HG03378 (cell line): Measurements from ENCODE around the gene KCNJ10.

Experiments used
- ATAC-seq: cut with Tn5 transposase; IDR thresholded peaks from one replicate; pipeline ENCODE4 v1.9.1; 2021; ENCODE audit warnings: mild to moderate bottlenecking, moderate library complexity; ENCODE audit not compliant: unreplicated experiment

Gene KCNJ10

GRCh38 chr1:159970932-159971342, 99.0 kb downstream of the KCNJ10 start:
- ATAC-seq: no peak

DNA sequence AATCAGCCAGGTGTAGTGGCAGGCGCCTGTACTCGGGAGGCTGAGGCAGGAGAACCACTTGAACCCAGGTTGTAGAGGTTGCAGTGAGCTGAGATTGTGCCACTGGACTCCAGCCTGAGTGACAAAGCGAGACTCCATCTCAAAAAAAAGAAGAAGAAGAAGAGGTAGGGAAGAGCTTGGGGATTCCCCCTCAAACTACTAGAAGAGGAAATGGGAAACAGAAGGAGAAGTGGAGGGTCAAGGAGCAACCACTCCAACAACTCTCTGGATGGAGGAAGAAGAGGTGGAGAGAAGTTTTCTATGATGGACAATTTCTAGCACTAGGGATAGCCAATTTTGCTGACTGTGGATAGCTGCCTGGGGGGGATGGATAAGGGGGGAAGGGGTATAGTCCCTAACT, 101.1 kb downstream of the KCNJ10 start:
- ATAC-seq: no peak

GRCh38 chr1:159965263-159965662, 104.7 kb downstream of the KCNJ10 start:
- ATAC-seq: no peak

DNA sequence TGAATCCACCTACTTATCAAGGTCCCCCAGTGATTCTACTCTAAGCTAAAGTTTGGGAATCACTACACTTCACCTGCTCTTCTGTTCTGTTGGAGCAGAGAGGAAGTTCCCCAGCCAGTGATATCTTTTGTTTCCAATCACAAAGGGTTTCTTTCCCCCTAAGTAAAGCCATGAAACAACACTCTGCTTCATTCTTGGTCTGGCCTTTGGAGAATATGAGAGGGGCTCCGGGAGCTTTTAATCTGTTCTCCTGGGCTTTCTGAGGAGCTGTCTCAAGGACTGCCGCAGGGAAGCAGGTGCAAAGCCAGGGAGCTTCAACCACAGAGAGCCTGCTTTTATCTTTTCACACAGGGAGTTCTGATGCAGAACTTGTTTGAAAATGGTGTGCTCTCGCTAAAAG, 105.8 kb downstream of the KCNJ10 start:
- ATAC-seq: no peak

GRCh38 chr1:159962176-159962575, 107.8 kb downstream of the KCNJ10 start:
- ATAC-seq: no peak

DNA sequence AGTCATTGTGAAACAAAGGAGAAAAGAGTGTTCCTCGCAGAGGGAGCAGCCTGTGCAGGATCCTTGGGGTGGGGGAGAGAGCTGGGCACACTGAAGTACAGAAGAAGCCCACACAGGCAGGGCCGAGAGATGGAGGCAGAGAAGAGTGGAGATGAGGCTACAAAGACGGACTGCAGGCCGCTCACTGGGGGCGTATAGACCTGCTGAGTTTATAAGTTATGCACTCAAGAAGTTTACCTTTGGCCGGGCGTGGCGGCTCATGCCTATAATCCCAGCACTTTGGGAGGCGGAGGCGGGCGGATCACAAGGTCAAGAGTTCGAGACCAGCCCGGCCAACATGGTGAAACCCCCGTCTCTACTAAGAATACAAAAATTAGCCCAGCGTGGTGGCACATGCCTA, 108.3 kb downstream of the KCNJ10 start:
- no peak for ATAC-seq

GRCh38 chr1:159960721-159961381, 109.1 kb downstream of the KCNJ10 start:
- ATAC-seq: no peak

- ATAC-seq: no peak
These were observed 110.5 kb downstream of the KCNJ10 start for GRCh38 chr1:159959451-159959850.

DNA sequence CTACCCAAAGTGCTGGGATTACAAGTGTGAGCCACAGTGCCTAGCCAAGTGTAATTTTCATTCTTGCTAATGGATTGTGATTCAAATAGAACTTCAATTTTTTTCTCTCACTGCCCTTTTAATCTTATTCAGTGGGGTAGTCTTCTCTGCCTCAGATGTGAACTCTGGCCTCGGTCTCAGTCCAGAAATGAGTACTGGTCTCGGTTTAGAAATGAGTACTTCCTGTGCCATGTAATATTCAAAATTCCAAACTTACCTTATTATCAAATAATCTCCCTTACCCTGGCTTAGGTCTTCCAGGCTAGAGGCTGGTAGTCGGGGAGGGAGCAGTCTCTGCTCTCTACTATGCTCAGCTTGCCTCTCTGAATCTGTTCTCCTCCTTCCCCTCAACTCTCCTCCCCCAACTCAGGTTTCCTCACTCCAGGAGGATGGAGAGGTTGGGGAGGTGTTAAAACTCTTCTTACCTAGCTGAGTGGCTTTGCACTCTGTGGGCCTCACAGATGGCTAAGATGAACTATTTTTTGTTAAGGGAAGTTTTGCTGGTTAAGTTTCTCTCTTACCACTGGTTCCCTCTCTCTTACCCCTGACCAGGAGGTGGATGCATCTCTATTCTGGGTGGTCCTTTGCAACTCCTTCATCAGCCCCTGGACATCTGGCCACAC, 111.1 kb downstream of the KCNJ10 start:
- peak; percentile 50 for ATAC-seq

DNA sequence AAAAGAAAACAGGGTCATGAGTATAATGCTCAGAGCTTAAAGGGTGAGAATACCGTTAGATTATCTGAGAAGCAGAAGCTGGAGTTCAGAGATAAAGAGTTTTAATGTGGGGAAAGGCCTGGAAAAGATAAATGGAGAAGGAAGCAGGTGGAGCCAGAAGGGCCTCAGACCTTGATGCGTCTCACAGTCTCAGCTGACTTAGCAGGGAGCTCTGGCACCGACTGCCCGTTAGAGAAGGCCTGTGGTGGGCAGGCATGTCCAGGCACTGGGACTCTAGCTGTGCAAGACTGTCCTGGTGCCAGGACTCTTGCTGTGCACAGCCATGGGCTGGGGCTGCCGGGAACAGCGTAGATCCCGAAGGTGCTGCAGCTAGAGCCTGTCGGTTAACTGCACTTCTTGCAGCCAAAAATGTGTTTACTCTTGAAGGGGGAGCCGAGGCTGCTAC, 112.1 kb downstream of the KCNJ10 start:
- no peak for ATAC-seq

DNA sequence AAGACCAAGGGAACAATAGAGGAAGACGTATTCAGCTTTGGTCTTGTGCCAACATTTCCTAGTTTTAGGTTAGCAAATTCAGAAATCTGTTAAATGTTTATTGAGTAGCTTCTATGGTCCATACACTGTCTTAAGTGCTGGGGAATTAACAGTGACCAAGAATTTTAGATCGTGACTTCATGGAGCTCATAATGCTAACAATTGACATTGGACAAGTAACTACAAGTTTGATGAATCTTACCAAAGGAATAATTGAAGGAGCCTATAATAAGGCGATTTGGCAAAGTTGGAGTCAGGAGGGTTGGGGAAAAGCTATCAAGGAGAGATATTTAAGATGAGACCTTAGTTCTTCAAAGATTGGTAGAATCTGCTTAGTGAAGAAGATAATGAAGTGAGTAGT, 114.5 kb downstream of the KCNJ10 start:
- no peak for ATAC-seq

DNA sequence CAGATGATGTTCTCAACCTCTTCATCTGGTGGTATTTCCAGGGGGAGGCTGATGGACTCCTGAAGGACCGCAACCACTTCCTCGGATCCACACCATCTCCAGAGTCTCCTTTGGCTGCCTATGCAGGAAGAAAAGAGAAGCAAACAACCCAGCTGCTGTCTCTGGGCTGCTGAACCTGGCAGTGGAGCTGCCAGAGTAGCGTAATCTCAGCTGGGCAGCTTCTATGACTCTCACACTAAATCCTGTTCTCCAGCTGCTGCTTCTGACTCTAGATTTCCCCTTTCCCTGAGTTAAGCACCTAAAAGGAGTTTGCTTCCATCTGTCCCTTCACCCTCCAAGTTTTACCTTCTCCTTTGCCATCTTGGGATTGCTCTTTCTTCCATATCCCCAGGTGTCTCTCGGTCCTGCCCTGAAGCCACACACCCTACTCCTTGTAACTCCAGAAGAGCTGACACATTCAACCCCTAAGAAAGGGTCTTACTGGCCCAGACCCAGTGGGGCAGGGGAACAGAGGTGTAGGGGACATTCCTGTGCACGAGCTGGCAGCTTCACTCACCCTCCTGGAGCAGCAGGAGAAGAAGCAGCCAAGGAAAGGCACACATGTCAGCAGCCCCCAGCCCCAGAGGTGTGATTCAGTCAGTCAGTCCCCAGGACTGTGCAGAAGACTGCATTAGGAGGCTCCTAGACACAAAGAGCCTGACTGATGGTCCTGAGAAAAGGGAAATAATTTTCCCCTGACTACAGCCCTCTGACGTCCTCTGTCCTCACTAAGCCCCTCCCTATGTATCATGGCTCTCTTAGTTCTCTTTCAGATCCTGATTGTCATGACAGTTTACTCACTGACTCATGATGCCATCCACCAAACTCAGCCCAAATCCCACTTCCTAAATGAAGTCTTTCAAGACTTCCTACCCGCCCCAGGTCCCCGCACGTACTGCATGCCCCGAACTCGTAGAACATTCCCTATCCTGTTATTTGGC, 116.1 kb downstream of the KCNJ10 start, which contains the start of gene SLAMF9:
Gene SLAMF9, minus strand, starts transcription at position 702 of the 980 bp plus-strand sequence. Its CDS starts 100 bp downstream, at position 602.
- no peak for ATAC-seq

DNA sequence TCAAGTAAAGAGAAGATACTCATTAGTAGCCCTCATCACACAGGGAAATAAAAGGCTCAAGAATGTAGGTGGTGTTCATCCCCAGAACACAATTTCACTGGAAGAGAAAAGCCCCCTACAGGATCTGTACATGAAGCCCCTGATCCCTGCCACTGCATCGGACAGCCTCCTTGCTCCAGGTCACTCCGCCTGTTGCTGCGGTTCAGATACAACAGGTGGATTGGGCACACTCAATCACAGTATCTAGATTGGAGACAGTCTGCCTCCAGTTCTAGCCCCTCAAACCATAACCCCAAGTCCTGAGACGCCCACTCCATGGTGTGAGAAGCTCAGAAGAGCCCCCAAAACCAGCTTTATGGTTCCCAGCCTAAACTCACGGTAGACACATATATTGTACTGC, 117.0 kb downstream of the KCNJ10 start:
- ATAC-seq: no peak

GRCh38 chr1:159951551-159951950, 118.4 kb downstream of the KCNJ10 start:
- ATAC-seq: no peak

DNA sequence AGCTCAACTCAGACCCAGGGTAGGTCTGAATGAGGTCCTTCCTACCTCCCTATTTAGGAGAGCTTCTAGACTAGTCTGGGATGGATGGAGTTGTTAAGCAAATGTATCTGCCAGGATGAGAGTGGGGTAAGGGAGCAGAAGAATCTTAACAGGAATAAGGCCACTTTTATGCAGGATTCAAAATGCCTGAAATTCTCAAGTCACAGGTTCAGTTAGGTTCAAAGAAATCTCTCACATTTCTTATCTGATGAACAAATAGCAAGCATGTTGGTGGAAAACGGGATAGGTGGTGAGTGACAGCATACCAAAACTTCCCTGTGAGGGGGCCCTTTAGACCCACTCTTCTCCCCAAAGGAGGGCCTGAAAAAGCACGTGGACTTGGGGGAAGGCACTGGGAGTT, 118.9 kb downstream of the KCNJ10 start:
- no peak for ATAC-seq

DNA sequence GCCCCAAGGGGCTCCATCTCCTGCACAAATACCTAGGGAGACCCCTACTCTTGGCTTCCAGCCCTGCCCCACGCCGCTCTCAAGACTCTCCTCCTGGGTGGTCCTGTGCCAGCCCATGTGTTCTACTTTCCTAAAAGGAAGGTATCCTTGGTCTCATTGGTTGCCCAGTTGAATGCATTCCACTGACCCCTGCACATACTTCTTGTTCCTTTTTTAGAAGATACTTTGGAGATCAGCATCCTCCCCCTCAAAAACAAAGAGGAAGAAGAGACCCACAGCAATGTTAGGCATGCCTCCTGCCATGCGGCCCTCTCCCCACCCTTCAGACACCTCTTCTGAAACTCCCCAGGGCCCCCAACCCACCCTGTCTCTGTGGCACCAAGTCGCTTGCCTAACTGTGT, 120.0 kb downstream of the KCNJ10 start:
- ATAC-seq: no peak

DNA sequence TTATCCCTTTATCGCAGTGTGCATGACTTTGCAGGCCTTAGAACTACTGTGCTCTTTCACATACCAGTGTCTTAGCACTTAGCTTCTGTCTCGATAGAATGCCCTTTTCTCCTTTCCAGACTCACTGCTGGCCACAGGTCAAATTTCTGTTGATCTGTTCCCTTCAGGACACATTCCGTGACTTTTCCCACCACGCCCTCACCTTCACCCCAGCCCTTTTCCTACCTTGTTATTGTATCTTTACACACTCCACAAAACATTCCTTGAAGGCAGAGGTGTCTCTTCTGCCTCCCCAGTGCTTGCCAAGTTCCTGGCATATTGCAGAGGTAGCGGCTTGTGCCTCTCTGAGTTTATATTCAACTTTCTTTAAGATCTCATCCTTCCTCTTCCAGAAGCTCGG, 120.8 kb downstream of the KCNJ10 start:
- no peak for ATAC-seq
